Erythroblast (primary cell): Measurements from ENCODE around the gene CHMP2A.
A peak's percentile ranks its signal among the peaks of the same experiment; 100 is the strongest.

ENCODE experiments used
- GATA1 ChIP-seq: IDR thresholded peaks from 2 replicates; pipeline ENCODE4 v1.6.1; 2011; ENCODE audit warnings: low read depth, mild to moderate bottlenecking, control low read depth, low read length, moderate library complexity
- POLR2A ChIP-seq: IDR thresholded peaks from 2 replicates; pipeline ENCODE4 v1.6.1; 2011; ENCODE audit warnings: mild to moderate bottlenecking, low read length

GRCh38 chr19:58584498-58585441 lies 29.9 kb upstream of the CHMP2A start:
- TF ChIP-seq POLR2A (peak; percentile 83), GATA1 (no peak)
